OCI-LY7 (cell line): ENCODE measurements around the gene HIVEP3. TPM values are rescaled to one million over a fixed set of nuclear protein-coding genes. Genes with fewer than 3 reads are reported as not detected.

ENCODE experiments used
- BruUV-seq: library from RNA; stranded (reverse); fragments of 400-500 nt; replicated peaks from 2 replicates; lab custom pipeline; 2021; lab: Mats Ljungman, UMichigan
- CTCF ChIA-PET: fragments of 300-600 bp; sonication (Branson Sonifier 250); formaldehyde crosslinking; loops from one replicate; lab custom pipeline; 2022; ENCODE audit warnings: antibody characterized with exemption; ENCODE audit not compliant: unreplicated experiment; lab: Charles Lee
- POLR2A ChIA-PET: fragments of 300-600 bp; sonication (Branson Sonifier 250); formaldehyde crosslinking; loops from one replicate; lab custom pipeline; 2022; ENCODE audit warnings: antibody characterized with exemption; lab: Charles Lee
- DNase-seq: peaks from one replicate; pipeline ENCODE4 v3.0.0-alpha.2; 2015; ENCODE audit warnings: low spot score
- H2AFZ ChIP-seq: fragments of 200-600 bp; sonication (generic), shearing (Covaris generic); 2 replicates; pipeline ENCODE4 v1.6.1; 2014; ENCODE audit warnings: mild to moderate bottlenecking, antibody characterized with exemption, low read length, moderate library complexity
- H3K27ac ChIP-seq: fragments of 200-600 bp; sonication (generic); 2 replicates; pipeline ENCODE4 v1.5.1; 2014; ENCODE audit warnings: mixed run types, low read depth, mild to moderate bottlenecking, moderate library complexity, low read length, inconsistent platforms; ENCODE audit not compliant: poor library complexity, severe bottlenecking
- H3K36me3 ChIP-seq: fragments of 200-600 bp; sonication (generic); 2 replicates; pipeline ENCODE4 v1.6.1; 2014; ENCODE audit warnings: mild to moderate bottlenecking, antibody characterized with exemption, low read length, moderate library complexity, mixed read lengths; ENCODE audit not compliant: insufficient read depth
- H3K4me1 ChIP-seq: fragments of 200-600 bp; sonication (generic); 2 replicates; pipeline ENCODE4 v1.5.1; 2014; ENCODE audit warnings: mild to moderate bottlenecking, low read length; ENCODE audit not compliant: insufficient read depth, poor library complexity, severe bottlenecking
- H3K4me2 ChIP-seq: fragments of 200-600 bp; sonication (generic); 2 replicates; pipeline ENCODE4 v1.6.1; 2014; ENCODE audit warnings: mild to moderate bottlenecking, low read length
- H3K4me3 ChIP-seq: fragments of 200-600 bp; sonication (generic); 2 replicates; pipeline ENCODE4 v1.5.1; 2014; ENCODE audit warnings: mild to moderate bottlenecking, low read depth, low read length; ENCODE audit not compliant: poor library complexity, severe bottlenecking
- H3K79me2 ChIP-seq: fragments of 200-600 bp; sonication (generic); 2 replicates; pipeline ENCODE4 v1.6.1; 2016; ENCODE audit warnings: low read depth, mild to moderate bottlenecking, low read length, moderate library complexity, mixed read lengths; ENCODE audit not compliant: insufficient read depth
- H3K9me2 ChIP-seq: fragments of 200-600 bp; sonication (generic); 2 replicates; pipeline ENCODE4 v1.6.1; 2016; ENCODE audit warnings: mild to moderate bottlenecking, low read length, mixed read lengths; ENCODE audit not compliant: insufficient read depth
- H3K9me3 ChIP-seq: fragments of 200-600 bp; sonication (generic); 2 replicates; pipeline ENCODE4 v1.6.1; 2014; ENCODE audit warnings: mild to moderate bottlenecking, mixed run types, low read length, mixed read lengths
- H4K20me1 ChIP-seq: fragments of 200-600 bp; sonication (generic); 2 replicates; pipeline ENCODE4 v1.6.1; 2014; ENCODE audit warnings: mild to moderate bottlenecking, antibody characterized with exemption, low read length, moderate library complexity, mixed read lengths; ENCODE audit not compliant: insufficient read depth
- CTCF ChIP-seq: fragments of 200-600 bp; sonication (generic); conservative IDR thresholded peaks from 2 replicates; pipeline ENCODE4 v1.5.1; 2014; ENCODE audit warnings: mild to moderate bottlenecking, antibody characterized with exemption, low read length, moderate library complexity, mixed read lengths
- EZH2phosphoT487 ChIP-seq: fragments of 200-600 bp; sonication (generic); IDR thresholded peaks from 2 replicates; pipeline ENCODE4 v1.6.1; 2018; ENCODE audit warnings: low read depth, borderline replicate concordance, mild to moderate bottlenecking, mixed run types, antibody characterized with exemption, low read length, moderate library complexity, mixed read lengths
- intact Hi-C: fragments of 100-400 bp; cut with micrococcal nuclease; formaldehyde crosslinking; loops from one replicate; pipeline ENCODE4 v1.10.0; 2022; ENCODE audit not compliant: unreplicated experiment
- total RNA-seq, 2 experiments: library from RNA; depleted of rRNA in 1 of 2; stranded (reverse); fragments of >200 nt in 1 of 2; shearing (Covaris generic) in 1 of 2; gene quantifications; 2 replicates each; pipeline ENCODE4 v1.2.3, GENCODE V29; 2014 to 2022

The HIVEP3 gene
- total RNA-seq, 2 experiments from 2014 or later = 0.53 to 0.60 TPM

- Histone ChIP-seq H3K4me3 (no peak overlapping the region), H3K4me2 (no peak overlapping the region), H2AFZ (no peak overlapping the region), H3K9me2 (no peaks in the 10 kb centered on the region), H3K9me3 (no peaks in the 10 kb centered on the region), H3K27ac (no peak overlapping the region), H3K36me3 (no peaks in the 10 kb centered on the region), H4K20me1 (no peaks in the 10 kb centered on the region), H3K4me1 (no peaks in the 10 kb centered on the region), H3K79me2 (no peaks in the 10 kb centered on the region)
- no peak for DNase-seq
- CTCF ChIA-PET = no interaction called here
- intact Hi-C loops = no loop called here
- POLR2A ChIA-PET = no interaction called here
- TF ChIP-seq CTCF (no peak), EZH2phosphoT487 (no peak)
- BruUV-seq = no TSS peak
These were observed 24.5 kb downstream of the HIVEP3 start for GRCh38 chr1:41894101-41894807.

- no peak overlapping the region for H2AFZ ChIP-seq
- H3K79me2 ChIP-seq = no peaks in the 10 kb centered on the region
- no peak overlapping the region for H3K4me2 ChIP-seq
- no peaks in the 10 kb centered on the region for H3K9me3 ChIP-seq
- no peaks in the 10 kb centered on the region for H4K20me1 ChIP-seq
- intact Hi-C loops = no loop called here
- no TSS peak for BruUV-seq
- no peaks in the 10 kb centered on the region for H3K9me2 ChIP-seq
- no peak for DNase-seq
- no peaks in the 10 kb centered on the region for H3K36me3 ChIP-seq
- TF ChIP-seq EZH2phosphoT487 (no peak), CTCF (no peak)
- H3K4me3 ChIP-seq = no peak overlapping the region
- no peak overlapping the region for H3K27ac ChIP-seq
- ChIA-PET POLR2A (interaction anchor here (0.6 to 1.1 kb wide), 3 partner anchors 15 to 567 kb away, joined by 3 to 9 read pairs (median 5); no protein-coding TSS in a partner anchor), CTCF (no interaction called here)
- H3K4me1 ChIP-seq = no peaks in the 10 kb centered on the region
These were observed 26.4 kb downstream of the HIVEP3 start for GRCh38 chr1:41892301-41892781.
